ENCODE measurements around the gene OCLN.
"Not testable (repeated sequence)": the region's sequence is repeated elsewhere in the genome, so short reads cannot be mapped to it uniquely, and the experiment has no call there.

GRCh38 chr5:69541347-69541746 lies 48.8 kb downstream of the OCLN start:
- TF ChIP-seq, protein P1, sequence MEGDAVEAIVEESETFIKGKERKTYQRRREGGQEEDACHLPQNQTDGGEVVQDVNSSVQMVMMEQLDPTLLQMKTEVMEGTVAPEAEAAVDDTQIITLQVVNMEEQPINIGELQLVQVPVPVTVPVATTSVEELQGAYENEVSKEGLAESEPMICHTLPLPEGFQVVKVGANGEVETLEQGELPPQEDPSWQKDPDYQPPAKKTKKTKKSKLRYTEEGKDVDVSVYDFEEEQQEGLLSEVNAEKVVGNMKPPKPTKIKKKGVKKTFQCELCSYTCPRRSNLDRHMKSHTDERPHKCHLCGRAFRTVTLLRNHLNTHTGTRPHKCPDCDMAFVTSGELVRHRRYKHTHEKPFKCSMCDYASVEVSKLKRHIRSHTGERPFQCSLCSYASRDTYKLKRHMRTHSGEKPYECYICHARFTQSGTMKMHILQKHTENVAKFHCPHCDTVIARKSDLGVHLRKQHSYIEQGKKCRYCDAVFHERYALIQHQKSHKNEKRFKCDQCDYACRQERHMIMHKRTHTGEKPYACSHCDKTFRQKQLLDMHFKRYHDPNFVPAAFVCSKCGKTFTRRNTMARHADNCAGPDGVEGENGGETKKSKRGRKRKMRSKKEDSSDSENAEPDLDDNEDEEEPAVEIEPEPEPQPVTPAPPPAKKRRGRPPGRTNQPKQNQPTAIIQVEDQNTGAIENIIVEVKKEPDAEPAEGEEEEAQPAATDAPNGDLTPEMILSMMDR (IDR thresholded peaks at IDR 0.05; ENCODE audit: insufficient read depth, low read length), result not testable (repeated sequence)
- not testable (repeated sequence) for TF ChIP-seq POLR2AphosphoS5 (IDR thresholded peaks at IDR 0.05; ENCODE audit: low read depth)

Data from HL-60 (cell line).